Measurements from ENCODE around the gene ACSL1. TPM values are rescaled to one million over a fixed set of nuclear protein-coding genes. Genes with fewer than 3 reads are reported as not detected.

Gene ACSL1
- total RNA-seq, 1 donor from 2014 or later, result 18.0 TPM

- TF ChIP-seq CTCF (IDR thresholded peaks at IDR 0.05; ENCODE audit: unreplicated experiment), result no peak
- Mint-ChIP-seq H3K36me3 (no peaks in the 10 kb centered on the region), H3K4me1 (peaks cover 40% of the 10 kb centered on the region), H3K9me3 (no peaks in the 10 kb centered on the region), H3K4me3 (no peak overlapping the region), H3K27me3 (ENCODE audit: low read depth) (peaks cover 5% of the 10 kb centered on the region), H3K27ac (no peak overlapping the region)
- no peak for DNase-seq (ENCODE audit: low spot score in 2 of 2, unreplicated experiment in 2 of 2)
These were observed 8.8 kb downstream of the ACSL1 start for GRCh38 chr4:184816962-184817361.

GRCh38 chr4:184815046-184815877 is 10.5 kb downstream of the ACSL1 start:
- Mint-ChIP-seq H3K4me1 (peaks cover 41% of the 10 kb centered on the region), H3K27me3 (ENCODE audit: low read depth) (peaks cover 2% of the 10 kb centered on the region), H3K9me3 (no peaks in the 10 kb centered on the region), H3K36me3 (no peaks in the 10 kb centered on the region), H3K4me3 (peak overlapping the region; percentile 55), H3K27ac (peak overlapping the region; percentile 91)
- DNase-seq (ENCODE audit: low spot score in 2 of 2, unreplicated experiment in 2 of 2), result peak; percentile 62 to 80
- TF ChIP-seq CTCF (IDR thresholded peaks at IDR 0.05; ENCODE audit: unreplicated experiment), result no peak

GRCh38 chr4:184814686-184815045 is 11.1 kb downstream of the ACSL1 start:
- Mint-ChIP-seq H3K27ac (peak overlapping the region; percentile 91), H3K4me1 (peaks cover 41% of the 10 kb centered on the region), H3K36me3 (no peaks in the 10 kb centered on the region), H3K9me3 (no peaks in the 10 kb centered on the region), H3K4me3 (peak overlapping the region; percentile 55), H3K27me3 (ENCODE audit: low read depth) (peaks cover 1% of the 10 kb centered on the region)
- no peak for DNase-seq (ENCODE audit: low spot score in 2 of 2, unreplicated experiment in 2 of 2)
- TF ChIP-seq CTCF (IDR thresholded peaks at IDR 0.05; ENCODE audit: unreplicated experiment), result no peak

GRCh38 chr4:184812651-184813181 is 13.1 kb downstream of the ACSL1 start:
- Mint-ChIP-seq H3K36me3 (no peaks in the 10 kb centered on the region), H3K4me3 (no peak overlapping the region), H3K4me1 (peaks cover 54% of the 10 kb centered on the region), H3K27ac (peak overlapping the region; percentile 20), H3K27me3 (ENCODE audit: low read depth) (peaks cover 3% of the 10 kb centered on the region), H3K9me3 (no peaks in the 10 kb centered on the region)
- no peak for DNase-seq (ENCODE audit: low spot score in 2 of 2, unreplicated experiment in 2 of 2)
- TF ChIP-seq CTCF (IDR thresholded peaks at IDR 0.05; ENCODE audit: unreplicated experiment), result no peak

DNA sequence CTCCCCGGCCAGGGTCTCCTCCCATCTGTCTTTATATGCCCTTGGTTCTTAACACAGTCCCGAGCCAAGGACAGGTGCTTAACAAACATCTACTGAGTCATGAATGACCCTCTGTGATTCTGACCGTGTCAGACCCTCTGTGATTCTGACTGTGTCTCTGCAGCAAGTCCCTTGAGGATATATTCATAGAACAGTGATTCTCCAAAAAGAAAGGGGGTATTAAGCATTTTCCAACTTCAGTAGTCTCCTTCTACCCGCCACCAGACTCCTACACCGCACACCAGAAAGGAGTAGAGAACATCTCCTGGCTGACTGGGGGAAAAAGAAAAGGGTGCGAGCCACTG is 13.6 kb downstream of the ACSL1 start:
- H3K9me3 Mint-ChIP-seq, result no peaks in the 10 kb centered on the region
- H3K27ac Mint-ChIP-seq, result no peak overlapping the region

More for the DNA sequence above, 13.6 kb downstream of the ACSL1 start:
- no peak for DNase-seq (ENCODE audit: low spot score in 2 of 2, unreplicated experiment in 2 of 2)
- H3K27me3 Mint-ChIP-seq (ENCODE audit: low read depth), result peaks cover 3% of the 10 kb centered on the region
- H3K4me3 Mint-ChIP-seq, result no peak overlapping the region
- no peaks in the 10 kb centered on the region for H3K36me3 Mint-ChIP-seq
- no peak for TF ChIP-seq CTCF (IDR thresholded peaks at IDR 0.05; ENCODE audit: unreplicated experiment)
- H3K4me1 Mint-ChIP-seq, result peaks cover 57% of the 10 kb centered on the region

All from mesothelial cell of epicardium (in vitro differentiated cells).